Hepatocyte (in vitro differentiated cells): ENCODE data around the gene ZNF341.

ENCODE experiments used
- EZH2 ChIP-seq: fragments of 200-600 bp; sonication (generic); IDR thresholded peaks from 2 replicates; pipeline ENCODE4 v1.6.1; 2016; ENCODE audit warnings: antibody characterized with exemption, mild to moderate bottlenecking, borderline replicate concordance
- EZH2phosphoT487 ChIP-seq: fragments of 200-600 bp; sonication (generic); IDR thresholded peaks from one replicate; pipeline ENCODE4 v1.6.1; 2018; ENCODE audit warnings: antibody characterized with exemption, mild to moderate bottlenecking, low read depth, moderate library complexity; ENCODE audit not compliant: unreplicated experiment, severe bottlenecking
- TF ChIP-seq, protein P1 (sequence below): fragments of 200-600 bp; sonication (generic); IDR thresholded peaks from 2 replicates; pipeline ENCODE4 v1.5.1; 2016; ENCODE audit warnings: antibody characterized with exemption, mild to moderate bottlenecking; ENCODE audit not compliant: poor library complexity

GRCh38 chr20:33693289-33693688 is 38.5 kb upstream of the ZNF341 start:
- TF ChIP-seq, protein P1, sequence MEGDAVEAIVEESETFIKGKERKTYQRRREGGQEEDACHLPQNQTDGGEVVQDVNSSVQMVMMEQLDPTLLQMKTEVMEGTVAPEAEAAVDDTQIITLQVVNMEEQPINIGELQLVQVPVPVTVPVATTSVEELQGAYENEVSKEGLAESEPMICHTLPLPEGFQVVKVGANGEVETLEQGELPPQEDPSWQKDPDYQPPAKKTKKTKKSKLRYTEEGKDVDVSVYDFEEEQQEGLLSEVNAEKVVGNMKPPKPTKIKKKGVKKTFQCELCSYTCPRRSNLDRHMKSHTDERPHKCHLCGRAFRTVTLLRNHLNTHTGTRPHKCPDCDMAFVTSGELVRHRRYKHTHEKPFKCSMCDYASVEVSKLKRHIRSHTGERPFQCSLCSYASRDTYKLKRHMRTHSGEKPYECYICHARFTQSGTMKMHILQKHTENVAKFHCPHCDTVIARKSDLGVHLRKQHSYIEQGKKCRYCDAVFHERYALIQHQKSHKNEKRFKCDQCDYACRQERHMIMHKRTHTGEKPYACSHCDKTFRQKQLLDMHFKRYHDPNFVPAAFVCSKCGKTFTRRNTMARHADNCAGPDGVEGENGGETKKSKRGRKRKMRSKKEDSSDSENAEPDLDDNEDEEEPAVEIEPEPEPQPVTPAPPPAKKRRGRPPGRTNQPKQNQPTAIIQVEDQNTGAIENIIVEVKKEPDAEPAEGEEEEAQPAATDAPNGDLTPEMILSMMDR = no peak
- TF ChIP-seq EZH2 (no peak), EZH2phosphoT487 (no peak)
